GM21528 (cell line): Measurements from ENCODE around the gene KAZN.

Experiments
- ATAC-seq: cut with Tn5 transposase; IDR thresholded peaks from one replicate; pipeline ENCODE4 v1.9.1; 2021; ENCODE audit warnings: mild to moderate bottlenecking, moderate library complexity; ENCODE audit not compliant: unreplicated experiment, low FRiP score

The KAZN gene

DNA sequence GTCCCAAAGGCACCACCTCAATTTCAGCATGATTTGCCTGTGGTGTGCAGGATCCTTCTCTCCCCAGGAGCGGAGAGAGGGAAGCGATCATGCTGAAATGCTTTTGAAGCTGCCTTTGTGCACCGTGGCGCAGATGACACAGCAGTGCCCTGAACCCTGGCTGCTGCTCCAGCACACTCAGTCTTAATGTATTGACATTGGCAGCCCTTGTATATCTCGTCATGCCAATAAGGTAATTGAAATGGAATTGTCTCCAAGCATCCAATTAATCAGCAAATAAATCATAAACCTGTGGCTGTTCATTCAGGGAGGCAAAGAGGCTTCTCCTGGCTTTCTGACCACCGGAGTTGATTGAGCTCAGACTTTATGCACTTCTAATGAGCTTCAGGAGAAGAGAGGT, 139.8 kb downstream of the KAZN start:
- ATAC-seq = no peak

DNA sequence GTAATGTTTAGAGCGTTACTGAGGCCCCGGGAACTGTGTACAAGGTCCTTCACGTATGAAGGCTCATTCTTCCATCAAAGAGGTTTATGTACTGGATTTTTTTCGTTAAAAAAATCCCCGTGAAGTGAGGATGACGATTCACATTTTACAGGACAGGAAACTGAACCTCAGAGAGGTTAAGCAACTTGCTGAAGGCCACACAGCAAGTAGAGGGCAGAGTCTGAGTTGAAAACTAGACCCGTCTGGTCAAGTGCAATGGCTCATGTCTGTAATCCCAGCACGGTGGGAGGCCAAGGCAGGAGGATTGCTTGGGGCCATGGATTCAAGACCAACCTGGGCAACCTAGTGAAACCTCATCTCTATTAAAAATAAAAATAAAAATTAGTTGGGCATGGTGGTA, 140.2 kb downstream of the KAZN start:
- ATAC-seq = no peak

DNA sequence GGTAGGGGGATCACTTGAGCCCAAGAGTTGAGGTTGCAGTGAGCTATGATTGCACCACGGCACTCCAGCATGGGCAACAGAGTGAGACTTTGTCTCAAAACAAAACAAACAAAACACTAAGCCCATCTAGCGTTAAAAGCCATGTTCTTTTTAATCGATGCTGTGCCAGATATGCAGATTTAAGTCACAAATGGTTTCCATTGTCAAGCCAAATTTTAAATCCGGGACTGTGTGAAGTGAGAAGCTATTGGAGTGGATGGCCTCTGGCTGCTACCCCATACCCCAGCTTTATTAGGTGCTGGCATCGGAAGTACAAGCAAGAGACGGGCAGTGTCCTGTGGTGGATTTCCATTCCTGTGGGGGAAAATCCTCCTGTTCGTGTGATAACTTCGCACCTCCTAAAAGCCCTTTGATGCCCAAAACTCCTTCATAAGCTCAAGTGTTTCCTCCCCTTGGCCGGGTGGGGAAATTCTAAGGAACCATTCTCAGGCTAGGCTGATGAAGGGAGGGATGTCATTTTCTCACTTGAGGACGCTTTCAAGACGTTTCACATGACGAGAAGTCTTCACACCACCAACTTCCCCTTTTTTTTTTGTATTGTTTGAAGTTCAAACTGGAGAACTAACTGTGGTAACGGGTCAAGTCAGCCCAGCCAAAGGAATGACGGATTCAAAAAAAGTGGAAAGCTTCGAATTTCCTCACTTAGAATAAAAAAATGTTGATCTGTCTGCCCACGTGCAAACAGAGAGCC, 140.8 kb downstream of the KAZN start:
- ATAC-seq = no peak

DNA sequence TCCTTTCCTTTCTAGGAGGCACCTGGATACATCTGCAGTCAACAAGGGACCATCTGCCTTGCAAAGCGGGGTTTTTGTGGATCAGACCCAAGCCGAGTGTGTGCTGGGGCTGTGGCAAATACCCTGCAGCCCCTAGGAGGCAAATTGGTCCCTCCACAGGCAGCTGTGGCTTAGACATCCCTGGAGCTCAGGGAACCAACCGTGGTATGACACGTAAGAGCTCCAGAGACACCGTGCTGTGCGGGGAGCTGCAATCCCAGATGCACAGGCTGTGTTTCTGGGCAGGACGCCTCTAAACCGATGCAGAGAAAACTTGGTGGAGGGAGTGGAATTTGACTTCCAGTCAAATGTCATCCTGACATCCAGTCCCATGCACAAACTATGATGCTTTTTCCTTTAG, 141.5 kb downstream of the KAZN start:
- no peak for ATAC-seq

DNA sequence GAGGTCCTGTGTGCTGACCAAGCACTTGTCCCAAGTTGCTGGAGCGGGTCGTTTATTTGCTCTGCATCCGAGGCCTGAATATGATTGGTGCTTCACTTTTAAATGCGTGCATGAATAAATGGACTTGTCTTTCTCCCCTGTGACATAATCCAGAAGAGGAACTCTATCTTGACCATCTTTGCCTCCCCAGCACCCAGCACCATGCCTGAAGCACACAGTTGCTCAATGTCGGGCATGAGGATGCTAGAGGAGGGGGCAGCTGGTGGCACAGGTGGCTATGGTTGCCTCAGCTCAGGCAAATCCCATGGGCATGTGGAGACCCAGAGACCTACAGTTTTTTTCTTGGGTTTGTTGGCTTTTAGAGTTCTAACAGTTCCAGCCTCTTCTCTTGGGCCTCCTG, 142.6 kb downstream of the KAZN start:
- ATAC-seq = no peak

DNA sequence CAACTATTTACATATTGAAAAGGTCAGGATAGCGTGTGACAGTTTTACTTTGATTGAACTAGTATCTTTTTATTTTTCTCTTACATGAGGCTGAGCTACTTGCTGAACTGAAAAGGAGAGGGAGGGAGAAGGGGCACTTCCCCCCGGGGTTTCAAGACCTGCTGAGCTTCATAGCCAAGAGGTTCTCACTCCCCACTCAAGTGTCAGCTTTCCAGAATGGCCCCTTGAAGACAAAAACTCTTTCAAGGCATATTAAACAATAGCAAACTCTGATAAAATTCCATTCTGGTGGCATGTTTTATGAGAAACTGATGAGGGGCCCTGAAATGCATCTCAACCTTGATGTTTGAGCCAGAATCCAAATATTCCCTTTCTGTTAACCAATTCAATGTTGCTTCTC, 143.0 kb downstream of the KAZN start:
- no peak for ATAC-seq

DNA sequence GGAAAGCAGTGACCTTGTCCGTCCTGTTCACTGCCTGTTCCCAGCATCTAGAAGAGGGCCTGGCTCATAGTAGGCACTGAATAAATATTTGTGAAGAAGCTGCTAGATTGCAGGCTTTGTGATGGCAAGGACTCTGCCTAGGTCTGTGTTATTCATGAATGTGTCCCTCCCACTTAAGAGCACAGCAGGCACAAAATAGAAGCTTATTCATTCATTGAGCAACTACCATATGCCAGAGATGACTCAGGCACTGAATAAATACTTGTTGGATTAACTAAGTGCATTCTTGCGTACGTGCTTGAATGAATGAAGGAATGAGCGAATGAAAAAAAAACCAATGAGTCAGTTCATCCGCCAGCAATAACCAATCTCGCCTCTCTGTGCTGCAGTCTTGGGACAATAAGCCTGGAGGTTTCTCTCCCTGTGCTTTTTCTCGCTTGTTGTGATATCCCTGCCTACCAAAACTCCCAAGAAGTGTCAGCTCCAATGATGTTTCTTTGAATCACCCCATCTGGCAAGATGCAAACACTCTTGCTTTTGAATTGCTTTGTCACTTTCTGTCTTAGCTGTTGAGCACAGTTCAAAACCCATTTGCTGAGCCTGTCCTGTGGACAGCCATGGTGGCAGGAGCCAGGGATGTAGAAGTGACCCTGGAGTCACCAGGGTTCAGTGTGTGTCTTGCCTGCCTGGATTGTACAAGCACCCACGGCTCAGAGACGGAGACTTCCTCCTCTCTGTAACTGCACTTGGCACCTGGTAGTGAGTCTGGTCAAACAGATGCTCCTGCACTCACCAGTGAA, 143.9 kb downstream of the KAZN start:
- no peak for ATAC-seq

DNA sequence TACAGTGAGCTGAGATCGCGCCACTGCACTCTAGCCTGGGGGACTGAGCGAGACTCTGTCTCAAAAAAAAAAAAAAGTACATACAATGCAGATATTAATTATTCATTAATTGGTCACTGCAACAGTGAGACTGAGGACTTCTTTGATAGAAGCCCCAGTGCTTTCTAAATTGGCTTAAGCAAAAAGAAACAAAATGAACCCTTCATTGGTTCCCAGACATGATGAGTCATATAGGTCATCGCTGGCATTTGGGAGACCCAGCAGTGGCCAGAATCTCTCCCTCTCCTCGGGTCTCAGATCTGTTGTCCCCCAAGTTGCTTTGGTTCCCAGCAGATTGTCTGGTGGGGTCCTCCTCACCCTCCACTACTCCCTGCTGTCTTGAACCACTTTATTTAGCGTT, 144.9 kb downstream of the KAZN start:
- ATAC-seq = no peak

DNA sequence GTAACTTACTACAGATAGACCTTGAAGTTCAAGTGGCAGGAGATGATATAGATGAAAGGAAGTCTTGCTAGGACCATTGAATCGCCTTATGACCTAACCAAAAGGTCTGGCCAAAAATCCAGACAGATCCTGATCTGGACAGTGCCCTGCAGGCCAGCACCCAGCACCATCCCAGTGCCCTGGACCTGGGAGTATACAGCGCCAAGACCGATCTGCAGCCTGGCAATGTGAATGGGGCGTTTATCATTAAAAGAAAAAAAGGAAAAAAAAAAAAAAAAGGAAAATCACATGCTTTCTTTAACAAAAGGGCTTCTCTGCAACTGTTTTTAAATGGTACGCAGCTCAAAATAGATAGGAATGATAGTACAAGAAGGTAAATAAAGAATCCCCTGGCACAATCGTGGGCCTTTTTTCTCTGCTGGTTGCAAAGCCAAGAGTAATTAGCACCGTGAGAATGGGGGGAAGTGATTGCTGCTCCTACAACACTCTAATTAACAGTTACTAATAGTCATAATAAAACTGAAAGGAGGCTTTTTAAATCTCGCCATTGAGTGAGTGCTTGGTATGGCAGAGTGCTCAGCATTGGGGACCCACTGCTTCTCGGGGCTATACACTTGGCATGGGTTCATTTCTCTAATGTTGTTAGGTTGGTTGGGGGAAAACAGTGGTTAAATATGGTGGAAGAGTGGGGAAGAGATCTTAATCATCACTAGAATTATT, 146.7 kb downstream of the KAZN start:
- ATAC-seq = no peak

DNA sequence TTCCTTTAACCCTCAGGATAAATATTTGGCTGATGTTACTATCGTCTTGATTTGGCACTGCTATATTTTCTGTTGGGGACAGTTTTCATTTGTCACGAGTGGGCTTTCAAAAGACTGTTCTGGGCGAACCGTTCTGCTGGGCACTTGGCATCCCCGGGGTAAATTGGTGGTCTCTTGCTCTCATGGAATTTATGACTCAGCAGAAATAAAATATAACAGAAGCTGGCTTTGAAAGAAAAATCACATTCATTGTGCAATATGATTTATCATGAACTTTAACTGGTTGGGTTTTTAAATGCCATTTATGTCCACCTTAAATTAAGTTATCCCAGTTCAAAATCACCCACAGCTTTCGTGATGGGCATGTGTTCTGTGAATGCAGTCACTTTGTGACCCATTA, 147.3 kb downstream of the KAZN start:
- no peak for ATAC-seq

DNA sequence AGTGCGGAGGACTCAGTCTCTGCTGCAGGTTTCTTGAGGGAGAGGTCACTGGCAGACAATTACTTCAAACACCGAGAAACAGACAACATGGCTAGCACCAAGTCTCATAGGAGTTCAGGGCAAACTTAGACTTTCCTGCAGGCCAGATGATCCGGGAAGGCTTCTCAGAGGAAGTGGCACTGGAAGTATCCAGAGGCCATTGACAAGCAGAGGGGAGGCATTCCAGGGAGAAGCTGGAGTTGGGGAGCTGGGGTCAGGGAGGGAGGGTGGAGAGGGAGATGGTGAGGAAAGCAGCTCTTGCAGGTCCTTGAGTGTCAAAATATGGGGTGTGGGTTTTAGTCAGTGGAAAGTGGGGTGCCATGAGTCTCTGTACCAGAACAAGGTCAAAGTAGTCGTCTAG, 147.9 kb downstream of the KAZN start:
- no peak for ATAC-seq

DNA sequence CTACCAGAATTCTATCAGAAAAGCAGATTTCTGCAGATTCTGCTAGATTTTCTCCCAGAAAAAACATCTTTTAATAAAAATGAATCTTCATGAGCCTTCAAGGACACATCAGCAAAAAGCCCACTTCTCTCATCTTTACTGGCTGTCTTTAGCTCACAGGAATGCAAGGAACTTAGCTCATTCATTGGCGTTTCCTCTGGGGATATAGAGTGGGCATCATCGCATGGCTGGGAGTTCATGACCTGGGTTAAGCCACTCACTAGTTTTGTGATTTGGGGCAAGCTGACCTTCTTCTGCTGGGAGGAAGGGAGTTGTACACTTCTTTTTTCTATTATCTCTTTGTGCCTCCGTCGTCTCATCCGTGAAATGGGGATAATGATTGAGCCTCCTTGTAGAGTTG, 149.7 kb downstream of the KAZN start:
- no peak for ATAC-seq

DNA sequence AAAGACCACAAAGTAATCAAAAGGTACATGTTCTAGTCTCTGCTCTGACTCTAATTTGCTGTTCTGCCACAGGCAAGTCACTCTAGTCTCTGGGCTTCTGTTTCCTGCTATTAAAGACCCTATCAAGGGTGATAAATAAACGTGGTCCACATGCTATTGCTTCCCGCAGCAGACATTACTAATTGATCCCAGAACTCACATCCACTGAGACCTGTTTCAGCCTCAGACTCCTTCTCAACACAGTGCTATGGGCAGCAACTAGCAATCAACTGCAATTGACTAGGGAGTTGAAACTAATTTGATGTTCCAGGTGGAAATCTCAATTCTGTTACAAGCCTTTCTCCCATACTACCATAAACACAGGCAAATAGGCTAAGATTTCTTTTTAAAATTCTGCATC, 150.5 kb downstream of the KAZN start:
- no peak for ATAC-seq

DNA sequence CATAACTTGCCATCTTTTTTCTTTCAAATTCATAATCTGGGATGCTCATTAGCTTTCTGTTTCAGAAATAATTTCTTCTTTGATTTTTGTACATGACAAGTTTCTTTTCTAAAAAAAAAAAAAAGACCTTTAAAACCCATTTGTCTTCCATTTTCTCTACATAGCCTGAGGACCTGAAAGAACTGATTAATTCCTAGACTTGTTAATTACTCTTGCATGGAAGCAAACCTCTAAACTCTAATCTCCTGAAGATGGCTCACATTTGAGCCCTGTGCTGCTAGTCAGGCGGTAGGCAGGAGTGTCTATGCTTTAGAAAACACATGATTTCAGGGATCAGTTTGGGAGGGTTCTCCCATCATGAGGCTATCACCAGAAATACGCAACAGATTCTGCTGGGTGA, 152.0 kb downstream of the KAZN start:
- no peak for ATAC-seq

DNA sequence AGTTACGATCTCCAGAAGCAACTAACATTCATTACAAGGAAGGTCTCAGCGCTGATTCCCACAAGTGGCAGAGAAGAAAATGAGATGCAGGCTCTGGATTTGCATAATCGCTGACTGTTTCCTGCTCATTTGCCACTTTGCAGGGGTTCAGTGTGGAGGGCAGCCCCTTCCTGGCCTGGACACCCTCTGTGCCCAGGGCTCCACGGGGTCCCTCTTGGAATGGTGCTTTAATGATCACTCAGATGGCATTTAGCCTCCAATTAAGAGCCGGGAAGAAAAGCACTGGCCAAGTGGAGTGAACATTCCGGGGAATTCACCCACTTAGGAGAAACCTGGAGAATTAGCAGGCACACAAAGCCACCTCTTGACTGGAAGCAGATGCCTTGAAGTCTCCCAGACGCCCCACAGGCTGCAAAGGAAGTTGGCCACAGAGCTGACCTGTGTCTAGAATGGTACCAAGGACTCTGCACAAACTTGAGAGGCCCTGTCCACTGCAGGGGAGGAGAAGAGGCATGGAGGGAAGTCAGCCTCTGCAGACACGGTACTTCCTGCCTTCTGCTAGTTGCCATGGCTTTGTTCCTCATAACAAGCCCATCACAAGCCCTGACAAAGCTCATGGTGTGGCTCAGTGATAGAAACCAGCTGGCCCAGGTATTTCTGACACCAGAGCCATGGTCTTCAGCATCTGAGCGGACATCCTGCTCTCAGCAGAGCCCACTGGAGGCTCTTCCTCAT, 157.2 kb downstream of the KAZN start:
- no peak for ATAC-seq

DNA sequence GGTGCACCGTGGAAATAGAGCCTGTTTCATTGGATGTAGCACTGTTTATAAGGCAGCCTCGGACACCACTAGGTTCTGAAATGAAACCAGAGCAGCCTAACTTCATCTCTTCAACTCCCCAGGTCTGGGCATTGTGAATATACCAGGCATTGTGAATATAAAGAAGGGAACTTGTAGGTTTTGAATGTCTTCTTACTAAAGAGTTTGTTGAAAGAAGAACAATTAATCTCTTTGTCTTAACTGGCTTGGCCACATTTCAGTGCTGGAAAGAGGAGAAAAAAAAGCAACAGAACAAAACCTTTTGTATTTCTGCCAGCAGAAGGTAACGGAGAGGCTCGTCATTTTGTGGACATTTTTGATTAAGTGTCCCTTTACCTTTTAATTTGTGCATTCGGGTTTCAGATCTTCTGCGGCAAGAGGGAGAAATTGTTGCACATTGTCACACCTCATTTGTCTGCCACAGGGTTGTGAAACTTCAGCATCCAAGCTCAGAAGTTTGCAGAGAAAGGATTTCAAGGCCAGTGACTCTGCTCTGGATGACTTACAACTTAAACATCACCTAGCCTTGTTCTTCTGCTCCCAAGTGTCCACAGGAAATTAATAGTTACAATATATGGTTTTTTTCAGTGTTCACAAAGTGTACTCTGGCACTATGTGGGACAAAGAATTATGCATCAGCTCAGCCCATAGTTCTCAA, 158.3 kb downstream of the KAZN start:
- ATAC-seq = no peak

DNA sequence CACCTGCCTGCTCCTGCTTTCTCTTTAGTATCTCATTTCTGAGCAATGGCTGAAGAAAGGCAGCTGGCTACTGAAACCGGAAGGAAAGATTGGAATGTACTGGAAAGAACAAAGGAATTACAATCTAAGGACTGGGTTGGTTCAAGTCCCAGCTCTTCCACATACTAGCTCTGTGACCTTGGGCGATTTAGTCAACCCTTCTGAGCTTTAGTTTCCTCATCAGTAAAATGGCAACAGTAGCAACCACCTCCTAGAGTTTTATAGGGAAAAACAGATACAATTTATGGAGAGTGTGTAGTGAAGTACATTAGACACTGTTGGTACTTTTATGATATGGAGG, 158.8 kb downstream of the KAZN start:
- ATAC-seq = no peak

DNA sequence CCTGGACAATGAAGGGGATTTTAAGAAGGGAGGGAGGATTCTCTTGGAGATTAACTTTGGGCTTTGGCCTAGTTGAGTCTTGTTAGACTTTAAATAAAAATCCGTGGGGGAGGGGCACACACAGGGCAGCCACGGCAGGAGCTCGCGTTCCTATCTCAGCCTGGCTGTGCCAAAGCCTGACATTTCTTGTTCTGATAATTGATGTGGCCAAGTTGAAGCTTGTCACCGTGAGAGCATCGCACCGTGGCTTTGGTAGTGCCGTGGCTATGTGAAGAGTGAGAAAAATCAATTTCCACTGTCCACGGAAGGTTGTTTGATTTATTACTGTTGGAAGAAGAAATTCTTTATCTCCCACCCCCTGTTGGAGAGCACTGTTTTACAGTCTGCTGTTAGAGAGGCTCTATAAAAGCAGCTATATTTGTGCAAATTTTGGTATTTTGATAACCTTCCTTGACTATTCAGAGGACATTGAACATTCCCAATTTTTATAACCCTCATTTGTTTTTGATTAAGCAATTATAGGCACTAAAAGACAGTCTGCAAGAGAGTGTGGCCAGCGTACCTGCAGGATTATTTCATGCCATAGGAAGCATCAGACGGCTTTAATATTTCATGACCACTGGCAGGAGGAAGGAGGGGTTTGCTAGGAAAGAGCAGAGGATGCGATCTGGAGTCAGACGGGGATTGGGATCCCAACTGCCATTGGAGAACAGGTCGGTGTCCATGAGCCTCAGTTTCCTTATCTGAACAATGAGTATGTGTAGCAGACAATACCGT, 160.7 kb downstream of the KAZN start:
- ATAC-seq = no peak

DNA sequence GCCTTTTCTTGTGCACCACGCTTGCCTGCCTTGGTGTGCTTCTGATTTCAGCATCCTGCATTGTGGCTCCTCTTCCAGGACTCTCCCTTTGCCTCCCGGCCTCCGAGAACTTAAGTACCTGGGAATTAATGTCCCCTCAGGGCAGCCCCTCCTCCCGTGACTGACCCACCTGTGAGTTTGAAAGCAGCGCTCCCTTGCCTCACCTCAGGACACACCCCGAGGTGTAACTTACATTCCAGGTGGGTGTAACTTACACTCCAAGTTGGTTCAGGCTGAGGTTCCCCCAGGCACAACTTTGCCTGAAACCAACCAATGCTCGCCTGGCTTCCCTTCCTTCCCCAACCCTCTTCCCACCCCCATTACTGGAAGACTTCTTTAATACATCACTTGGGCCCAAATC, 161.4 kb downstream of the KAZN start:
- no peak for ATAC-seq

DNA sequence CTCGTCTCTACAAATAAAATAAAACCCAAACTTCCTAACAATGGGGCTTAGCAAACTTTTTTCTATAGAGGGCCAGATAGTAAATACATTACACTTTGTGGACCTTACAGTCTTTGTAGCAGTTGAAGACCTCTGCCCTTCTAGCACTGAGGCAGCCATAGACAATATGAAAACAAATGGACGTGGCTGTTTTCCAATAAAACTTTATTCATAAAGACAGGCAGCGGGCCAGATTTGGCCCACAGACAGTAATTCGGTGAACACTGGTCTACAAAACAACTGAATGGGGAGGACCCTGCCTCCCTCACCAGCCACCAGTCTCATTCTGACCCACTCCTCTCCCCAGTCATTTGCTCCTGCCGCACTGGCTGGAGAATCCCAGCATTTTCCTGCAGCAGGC, 162.3 kb downstream of the KAZN start:
- ATAC-seq = no peak
